Gastrocnemius medialis (tissue), 4 donors: ENCODE data around the gene KCMF1.

Source experiments
- CTCF ChIP-seq, 5 experiments: fragments of 450-650 bp in 3 of 5; fragments of 200-600 bp in 2 of 5; sonication (generic) in 2 of 5; IDR thresholded peaks in 4 of 5; conservative IDR thresholded peaks in 1 of 5; 1 replicate in 4 of 5; 2 replicates in 1 of 5; pipeline ENCODE4 v1.5.1; 2016 to 2019; ENCODE audit warnings: antibody characterized with exemption in 5 of 5, mild to moderate bottlenecking in 3 of 5, moderate library complexity in 3 of 5
- POLR2A ChIP-seq, 2 donors: fragments of 450-650 bp; IDR thresholded peaks; one replicate each; pipeline ENCODE4 v1.6.1; 2017; ENCODE audit warnings: antibody characterized with exemption in 2 of 2, mild to moderate bottlenecking in 2 of 2, moderate library complexity in 2 of 2

- TF ChIP-seq POLR2A (IDR thresholded peaks at IDR 0.05): no peak
- no peak for TF ChIP-seq CTCF (IDR thresholded peaks at IDR 0.05 in 4 of 5, conservative IDR thresholded peaks at IDR 0.05 in 1 of 5)
These were observed 30.9 kb upstream of the KCMF1 start for GRCh38 chr2:84940088-84940470.
